Measurements from ENCODE around the gene ECEL1.

ECEL1 gene

GRCh38 chr2:232523402-232523681, 35.7 kb upstream of the ECEL1 start:
- no peak overlapping the region for H3K4me3 ChIP-seq (ENCODE audit: insufficient read depth, low read length, poor library complexity, severe bottlenecking)

GRCh38 chr2:232522623-232523401, 35.2 kb upstream of the ECEL1 start:
- Histone ChIP-seq H3K9me3 (ENCODE audit: insufficient read depth, low read length) (no peaks in the 10 kb centered on the region), H3K9me2 (replicated peaks; ENCODE audit: insufficient read depth, low read length) (no peaks in the 10 kb centered on the region), H3K27ac (ENCODE audit: low read depth, low read length) (no peak overlapping the region), H3K9ac (ENCODE audit: low read length) (no peak overlapping the region), H3K4me3 (ENCODE audit: insufficient read depth, low read length, poor library complexity, severe bottlenecking) (no peak overlapping the region), H3K4me2 (ENCODE audit: low read depth, low read length, poor library complexity, severe bottlenecking) (no peak overlapping the region), H3K79me2 (ENCODE audit: insufficient read depth, low read length) (no peaks in the 10 kb centered on the region), H4K20me1 (ENCODE audit: low read depth, low read length) (no peaks in the 10 kb centered on the region), H3K36me3 (ENCODE audit: low read length) (no peaks in the 10 kb centered on the region), H3K27me3 (ENCODE audit: low read length) (no peaks in the 10 kb centered on the region), H2AFZ (ENCODE audit: low read depth, low read length, severe bottlenecking) (no peak overlapping the region), H3F3A (ENCODE audit: insufficient read depth) (no peaks in the 10 kb centered on the region)
- TF ChIP-seq, protein P1, sequence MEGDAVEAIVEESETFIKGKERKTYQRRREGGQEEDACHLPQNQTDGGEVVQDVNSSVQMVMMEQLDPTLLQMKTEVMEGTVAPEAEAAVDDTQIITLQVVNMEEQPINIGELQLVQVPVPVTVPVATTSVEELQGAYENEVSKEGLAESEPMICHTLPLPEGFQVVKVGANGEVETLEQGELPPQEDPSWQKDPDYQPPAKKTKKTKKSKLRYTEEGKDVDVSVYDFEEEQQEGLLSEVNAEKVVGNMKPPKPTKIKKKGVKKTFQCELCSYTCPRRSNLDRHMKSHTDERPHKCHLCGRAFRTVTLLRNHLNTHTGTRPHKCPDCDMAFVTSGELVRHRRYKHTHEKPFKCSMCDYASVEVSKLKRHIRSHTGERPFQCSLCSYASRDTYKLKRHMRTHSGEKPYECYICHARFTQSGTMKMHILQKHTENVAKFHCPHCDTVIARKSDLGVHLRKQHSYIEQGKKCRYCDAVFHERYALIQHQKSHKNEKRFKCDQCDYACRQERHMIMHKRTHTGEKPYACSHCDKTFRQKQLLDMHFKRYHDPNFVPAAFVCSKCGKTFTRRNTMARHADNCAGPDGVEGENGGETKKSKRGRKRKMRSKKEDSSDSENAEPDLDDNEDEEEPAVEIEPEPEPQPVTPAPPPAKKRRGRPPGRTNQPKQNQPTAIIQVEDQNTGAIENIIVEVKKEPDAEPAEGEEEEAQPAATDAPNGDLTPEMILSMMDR (IDR thresholded peaks at IDR 0.05; ENCODE audit: insufficient read depth, low read length, poor library complexity, severe bottlenecking): no peak
- TF ChIP-seq EZH2phosphoT487 (conservative IDR thresholded peaks at IDR 0.05; ENCODE audit: low read length): no peak

More at GRCh38 chr2:232523402-232523681, 35.7 kb upstream of the ECEL1 start:
- TF ChIP-seq EZH2phosphoT487 (conservative IDR thresholded peaks at IDR 0.05; ENCODE audit: low read length): no peak
- TF ChIP-seq, protein P1 (IDR thresholded peaks at IDR 0.05; ENCODE audit: insufficient read depth, low read length, poor library complexity, severe bottlenecking): no peak
- H3K9me3 ChIP-seq (ENCODE audit: insufficient read depth, low read length): no peaks in the 10 kb centered on the region
- no peaks in the 10 kb centered on the region for H3K27me3 ChIP-seq (ENCODE audit: low read length)
- no peak overlapping the region for H2AFZ ChIP-seq (ENCODE audit: low read depth, low read length, severe bottlenecking)
- H3K27ac ChIP-seq (ENCODE audit: low read depth, low read length): no peak overlapping the region
- H4K20me1 ChIP-seq (ENCODE audit: low read depth, low read length): no peaks in the 10 kb centered on the region
- no peaks in the 10 kb centered on the region for H3K79me2 ChIP-seq (ENCODE audit: insufficient read depth, low read length)
- no peaks in the 10 kb centered on the region for H3F3A ChIP-seq (ENCODE audit: insufficient read depth)
- H3K36me3 ChIP-seq (ENCODE audit: low read length): no peaks in the 10 kb centered on the region
- no peak overlapping the region for H3K4me2 ChIP-seq (ENCODE audit: low read depth, low read length, poor library complexity, severe bottlenecking)
- H3K9me2 ChIP-seq (replicated peaks; ENCODE audit: insufficient read depth, low read length): no peaks in the 10 kb centered on the region
- no peak overlapping the region for H3K9ac ChIP-seq (ENCODE audit: low read length)

GRCh38 chr2:232521959-232522622, 34.5 kb upstream of the ECEL1 start:
- H3K9me3 ChIP-seq (ENCODE audit: insufficient read depth, low read length): no peaks in the 10 kb centered on the region
- H3K4me2 ChIP-seq (ENCODE audit: low read depth, low read length, poor library complexity, severe bottlenecking): no peak overlapping the region
- TF ChIP-seq, protein P1 (IDR thresholded peaks at IDR 0.05; ENCODE audit: insufficient read depth, low read length, poor library complexity, severe bottlenecking): peak; percentile 47
- TF ChIP-seq EZH2phosphoT487 (conservative IDR thresholded peaks at IDR 0.05; ENCODE audit: low read length): no peak
- no peaks in the 10 kb centered on the region for H3K9me2 ChIP-seq (replicated peaks; ENCODE audit: insufficient read depth, low read length)
- H3K27me3 ChIP-seq (ENCODE audit: low read length): no peaks in the 10 kb centered on the region
- no peak overlapping the region for H3K4me3 ChIP-seq (ENCODE audit: insufficient read depth, low read length, poor library complexity, severe bottlenecking)
- no peaks in the 10 kb centered on the region for H3F3A ChIP-seq (ENCODE audit: insufficient read depth)
- no peak overlapping the region for H3K27ac ChIP-seq (ENCODE audit: low read depth, low read length)
- H3K36me3 ChIP-seq (ENCODE audit: low read length): no peaks in the 10 kb centered on the region
- no peaks in the 10 kb centered on the region for H3K79me2 ChIP-seq (ENCODE audit: insufficient read depth, low read length)
- H4K20me1 ChIP-seq (ENCODE audit: low read depth, low read length): no peaks in the 10 kb centered on the region
- no peak overlapping the region for H2AFZ ChIP-seq (ENCODE audit: low read depth, low read length, severe bottlenecking)
- H3K9ac ChIP-seq (ENCODE audit: low read length): no peak overlapping the region
